Large intestine (tissue), 3 donors: Measurements from ENCODE around the gene OVOL1. TPM values are rescaled to one million over a fixed set of nuclear protein-coding genes. Genes with fewer than 3 reads are reported as not detected.
A peak's percentile ranks its signal among the peaks of the same experiment; 100 is the strongest.
"Not testable (repeated sequence)": the region's sequence is repeated elsewhere in the genome, so short reads cannot be mapped to it uniquely, and the experiment has no call there.

Source experiments
- DNase-seq, 2 donors: peaks; one replicate each; pipeline versions ENCODE4 v3.0.0 to v3.0.0-alpha.2; 2013
- H3K27ac ChIP-seq: one replicate; pipeline ENCODE4 v1.5.1; 2013; ENCODE audit warnings: low read length
- H3K27me3 ChIP-seq: 2 replicates; pipeline ENCODE4 v1.6.1; 2013; ENCODE audit warnings: low read length; ENCODE audit not compliant: control insufficient read depth, insufficient read depth
- H3K36me3 ChIP-seq: 2 replicates; pipeline ENCODE4 v1.6.1; 2013; ENCODE audit warnings: low read length; ENCODE audit not compliant: control insufficient read depth, insufficient read depth
- H3K4me1 ChIP-seq: one replicate; pipeline ENCODE4 v1.6.1; 2013; ENCODE audit warnings: low read length; ENCODE audit not compliant: control insufficient read depth, insufficient read depth
- H3K4me3 ChIP-seq: one replicate; pipeline ENCODE4 v1.5.1; 2013; ENCODE audit warnings: low read length
- H3K9me3 ChIP-seq: one replicate; pipeline ENCODE4 v1.6.1; 2013; ENCODE audit warnings: mild to moderate bottlenecking, low read depth, low read length, moderate library complexity; ENCODE audit not compliant: control insufficient read depth
- WGBS: methylation state at CpG from one replicate; pipeline ENCODE4 v1.1.5; 2013; ENCODE audit warnings: low lambda C conversion rate; ENCODE audit not compliant: insufficient coverage; 5-methylcytosine and 5-hydroxymethylcytosine counted together
- polyA plus RNA-seq: library from polyadenylated mRNA; unstranded; fragments of 120-200 nt; gene quantifications from one replicate; pipeline ENCODE4 v1.2.1, GENCODE V29; 2013

OVOL1 gene
- polyA plus RNA-seq, 1 donor: 32.6 TPM

DNA sequence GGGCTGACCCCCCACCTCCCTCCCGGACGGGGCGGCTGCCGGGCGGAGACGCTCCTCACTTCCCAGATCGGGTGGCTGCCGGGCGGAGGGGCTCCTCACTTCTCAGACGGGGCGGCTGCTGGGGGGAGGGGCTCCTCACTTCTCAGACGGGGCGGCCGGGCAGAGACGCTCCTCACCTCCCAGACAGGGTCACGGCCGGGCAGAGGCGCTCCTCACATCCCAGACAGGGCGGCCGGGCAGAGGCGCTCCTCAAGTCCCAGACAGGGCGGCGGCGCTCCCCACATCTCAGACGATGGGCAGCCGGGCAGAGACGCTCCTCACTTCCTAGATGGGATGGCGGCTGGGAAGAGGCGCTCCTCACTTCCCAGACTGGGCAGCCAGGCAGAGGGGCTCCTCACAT is 24.0 kb upstream of the OVOL1 start:
- WGBS: no CpG with 5 or more reads among the region's 29 CpGs
- H3K36me3 ChIP-seq, DNase-seq, H3K27ac ChIP-seq, H3K27me3 ChIP-seq, H3K9me3 ChIP-seq, H3K4me3 ChIP-seq: not testable (repeated sequence)
- H3K4me1 ChIP-seq: peaks cover 12% of the 10 kb centered on the region

DNA sequence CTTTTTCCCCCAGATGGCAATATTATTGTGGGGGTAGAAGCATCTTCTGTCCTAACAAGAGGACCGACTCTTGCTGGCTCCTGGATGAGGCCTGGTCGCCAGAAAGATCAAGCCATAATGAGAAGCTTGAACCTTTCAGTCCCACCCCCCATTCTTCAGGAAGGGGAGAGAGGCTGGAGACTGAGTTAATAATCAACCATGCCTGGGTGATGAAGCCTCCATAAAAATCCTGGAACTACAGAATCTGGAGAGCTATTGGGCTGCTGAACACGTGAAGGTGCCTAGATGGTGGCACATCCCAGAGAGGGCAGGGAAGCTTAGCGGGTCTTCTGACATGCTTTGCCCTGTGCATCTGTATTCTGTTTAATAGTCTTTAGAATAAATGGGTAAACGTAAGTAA is 22.4 kb upstream of the OVOL1 start:
- peak overlapping the region; percentile 10 for H3K27ac ChIP-seq
- H3K4me1 ChIP-seq: peaks cover 12% of the 10 kb centered on the region
- H3K27me3 ChIP-seq: no peaks in the 10 kb centered on the region
- WGBS: no CpG with 5 or more reads among the region's 5 CpGs
- H3K36me3 ChIP-seq: no peaks in the 10 kb centered on the region
- peaks cover 2% of the 10 kb centered on the region for H3K9me3 ChIP-seq
- no peak overlapping the region for H3K4me3 ChIP-seq
- peak; percentile 36 to 66 for DNase-seq

DNA sequence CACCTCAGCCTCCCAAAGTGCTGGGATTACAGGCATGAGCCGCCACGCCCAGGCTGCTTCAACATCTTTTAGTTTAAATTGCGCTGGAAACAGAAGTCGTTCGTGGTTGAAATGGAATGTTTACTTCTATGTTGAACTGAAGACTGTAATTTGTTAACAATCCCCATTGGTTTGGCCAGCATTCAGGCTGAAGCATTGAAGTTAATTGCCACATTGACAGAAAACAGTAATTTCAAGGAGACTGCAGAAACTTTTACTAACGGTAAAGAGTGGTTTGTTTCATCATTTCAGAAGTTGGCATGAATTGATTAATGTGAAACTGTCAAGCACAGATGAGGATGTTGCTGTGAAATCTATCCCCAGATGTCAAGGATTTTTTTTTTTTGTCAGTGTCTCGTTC is 20.3 kb upstream of the OVOL1 start:
- Histone ChIP-seq H3K27me3 (no peaks in the 10 kb centered on the region), H3K36me3 (no peaks in the 10 kb centered on the region), H3K4me1 (peaks cover 12% of the 10 kb centered on the region), H3K4me3 (no peak overlapping the region), H3K27ac (no peak overlapping the region), H3K9me3 (peaks cover 2% of the 10 kb centered on the region)
- no peak for DNase-seq
- WGBS: 60% methylated on average over 1 of the region's 7 CpGs

DNA sequence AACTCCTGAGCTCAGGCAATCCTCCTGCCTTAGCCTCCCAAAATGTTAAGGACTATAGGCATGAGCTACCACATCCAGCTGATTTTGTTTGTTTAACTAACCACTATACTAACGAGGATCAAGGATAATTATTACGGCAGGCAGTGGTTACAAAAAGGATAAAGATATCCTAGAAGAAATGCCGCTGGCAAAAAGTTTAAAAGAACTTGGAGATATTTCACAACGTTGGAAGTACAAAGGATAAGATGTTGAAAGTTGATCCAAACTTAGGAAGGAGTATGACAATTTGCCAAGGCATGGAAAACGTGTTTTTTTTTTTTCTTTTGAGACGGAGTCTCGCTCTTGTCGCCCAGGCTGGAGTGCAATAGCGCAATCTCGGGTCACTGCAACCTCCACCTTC is 19.5 kb upstream of the OVOL1 start:
- H3K27ac ChIP-seq: no peak overlapping the region
- no peak overlapping the region for H3K4me3 ChIP-seq
- WGBS: 88% methylated on average over 4 of the region's 10 CpGs
- no peaks in the 10 kb centered on the region for H3K36me3 ChIP-seq
- H3K27me3 ChIP-seq: no peaks in the 10 kb centered on the region
- no peak for DNase-seq
- peaks cover 12% of the 10 kb centered on the region for H3K4me1 ChIP-seq
- H3K9me3 ChIP-seq: peaks cover 2% of the 10 kb centered on the region

DNA sequence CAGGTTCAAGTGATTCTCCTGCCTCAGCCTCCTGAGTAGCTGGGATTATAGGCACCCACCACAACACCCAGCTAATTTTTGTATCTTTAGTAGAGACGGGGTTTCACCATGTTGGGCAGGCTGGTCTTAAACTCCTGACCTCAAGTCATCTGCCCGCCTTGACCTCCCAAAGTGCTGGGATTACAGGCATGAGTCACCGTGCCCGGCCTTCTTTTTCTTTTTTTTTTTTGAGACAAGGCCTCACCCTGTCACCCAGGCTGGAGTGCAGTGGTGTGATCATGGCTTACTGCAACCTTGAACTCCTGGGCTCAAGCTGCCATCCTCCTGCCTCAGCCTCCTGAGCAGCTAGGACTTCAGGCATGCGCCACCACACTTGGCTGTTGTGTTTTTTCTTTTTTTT is 19.1 kb upstream of the OVOL1 start:
- whole genome bisulfite sequencing: no CpG with 5 or more reads among the region's 5 CpGs
- H3K9me3 ChIP-seq, H3K27ac ChIP-seq, H3K36me3 ChIP-seq, DNase-seq, H3K4me3 ChIP-seq, H3K27me3 ChIP-seq: not testable (repeated sequence)
- peaks cover 12% of the 10 kb centered on the region for H3K4me1 ChIP-seq

DNA sequence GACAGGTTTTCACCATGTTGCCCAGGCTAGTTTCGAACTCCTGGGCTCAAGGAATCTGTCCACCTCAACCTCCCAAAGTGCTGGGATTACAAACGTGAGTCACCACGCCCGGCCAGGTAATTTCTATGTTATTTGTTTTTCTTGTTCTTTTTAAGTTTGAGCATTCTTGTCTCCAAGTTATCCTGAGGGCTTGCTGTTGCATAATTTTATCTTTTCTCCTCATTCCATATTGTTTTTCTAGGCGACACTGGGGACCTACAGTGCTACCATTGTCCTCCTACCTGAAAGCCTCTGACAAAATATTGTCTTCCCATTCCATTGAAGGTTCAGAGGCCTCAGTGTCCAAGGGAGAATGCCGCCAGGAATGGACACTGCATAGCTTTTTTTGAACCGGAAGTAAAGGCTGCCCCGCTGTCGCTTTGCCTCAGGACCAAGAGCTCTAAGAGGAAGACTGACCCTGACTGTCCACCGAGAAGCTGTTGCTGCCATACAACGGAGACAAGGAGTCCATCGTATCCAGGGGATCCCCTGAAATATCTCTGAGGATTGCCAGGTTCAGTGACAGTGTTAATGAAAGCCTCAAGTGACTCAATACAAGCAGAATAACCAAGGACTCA is 15.8 kb upstream of the OVOL1 start:
- Histone ChIP-seq H3K4me1 (no peaks in the 10 kb centered on the region), H3K27me3 (no peaks in the 10 kb centered on the region), H3K9me3 (no peaks in the 10 kb centered on the region), H3K4me3 (no peak overlapping the region), H3K36me3 (no peaks in the 10 kb centered on the region), H3K27ac (no peak overlapping the region)
- WGBS: 78% methylated on average over 3 of the region's 12 CpGs
- DNase-seq: no peak

DNA sequence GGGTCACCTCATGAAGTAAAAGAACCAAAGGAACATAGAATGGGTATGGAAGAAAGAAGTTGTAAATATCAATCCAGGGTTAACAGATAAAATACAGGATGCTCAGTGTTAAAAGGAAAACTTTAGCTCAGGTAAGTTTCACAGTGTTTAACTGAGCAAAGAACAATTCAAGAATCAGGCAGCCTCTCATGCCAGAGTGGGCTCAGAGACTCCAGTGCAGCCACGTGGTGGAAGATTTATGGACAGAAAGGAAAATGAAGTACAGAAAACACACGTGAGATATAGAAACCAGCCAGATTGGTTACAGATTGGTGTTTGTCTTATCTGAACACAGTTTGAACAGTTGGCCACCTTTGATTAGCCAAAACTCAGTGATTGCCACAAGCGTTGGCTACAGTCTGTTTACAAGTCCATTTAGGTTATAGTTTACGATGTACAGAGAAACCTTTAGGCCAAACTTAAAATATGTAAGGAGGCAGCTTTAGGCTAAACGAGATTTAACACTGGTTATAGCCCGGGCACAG is 15.2 kb upstream of the OVOL1 start:
- no peaks in the 10 kb centered on the region for H3K4me1 ChIP-seq
- H3K27ac ChIP-seq: no peak overlapping the region
- WGBS: 40% methylated on average over 3 of the region's 6 CpGs
- no peaks in the 10 kb centered on the region for H3K27me3 ChIP-seq
- no peak overlapping the region for H3K4me3 ChIP-seq
- H3K9me3 ChIP-seq: no peaks in the 10 kb centered on the region
- DNase-seq: no peak
- H3K36me3 ChIP-seq: peaks cover 4% of the 10 kb centered on the region

DNA sequence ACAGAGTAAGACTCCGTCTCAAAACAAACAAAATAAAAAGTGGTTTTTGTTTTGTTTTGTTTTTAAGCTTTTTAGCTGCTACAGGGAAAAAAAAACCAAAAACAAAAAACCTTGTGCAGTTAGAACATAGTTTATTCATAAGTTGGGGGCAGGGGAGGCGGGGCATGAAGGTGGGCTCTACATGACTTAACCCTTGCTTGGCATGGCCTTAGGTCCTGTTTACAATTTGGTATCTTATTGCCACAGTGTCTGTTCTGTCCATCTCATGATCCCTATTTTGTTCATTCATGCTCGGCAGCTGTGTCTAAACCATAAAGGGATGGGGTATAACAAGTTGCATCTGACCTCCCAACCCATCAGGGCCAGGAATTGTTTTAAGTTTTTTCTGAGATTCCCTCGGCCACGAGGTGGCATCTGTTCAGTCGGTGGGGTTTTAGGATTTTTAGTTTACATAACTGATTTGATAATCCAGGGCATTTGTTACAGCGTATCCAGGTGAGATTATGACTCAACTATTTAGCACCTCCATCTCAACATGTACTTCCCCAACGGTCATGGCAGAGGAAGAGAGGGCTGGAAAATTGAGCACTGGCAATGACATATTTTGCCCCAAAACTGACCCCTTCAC is 13.0 kb upstream of the OVOL1 start:
- peaks cover 10% of the 10 kb centered on the region for H3K4me1 ChIP-seq
- H3K27ac ChIP-seq: no peak overlapping the region
- no peak overlapping the region for H3K4me3 ChIP-seq
- no peak for DNase-seq
- no peaks in the 10 kb centered on the region for H3K27me3 ChIP-seq
- peaks cover 27% of the 10 kb centered on the region for H3K36me3 ChIP-seq
- peaks cover under 1% of the 10 kb centered on the region for H3K9me3 ChIP-seq
- WGBS: no CpG with 5 or more reads among the region's 8 CpGs

DNA sequence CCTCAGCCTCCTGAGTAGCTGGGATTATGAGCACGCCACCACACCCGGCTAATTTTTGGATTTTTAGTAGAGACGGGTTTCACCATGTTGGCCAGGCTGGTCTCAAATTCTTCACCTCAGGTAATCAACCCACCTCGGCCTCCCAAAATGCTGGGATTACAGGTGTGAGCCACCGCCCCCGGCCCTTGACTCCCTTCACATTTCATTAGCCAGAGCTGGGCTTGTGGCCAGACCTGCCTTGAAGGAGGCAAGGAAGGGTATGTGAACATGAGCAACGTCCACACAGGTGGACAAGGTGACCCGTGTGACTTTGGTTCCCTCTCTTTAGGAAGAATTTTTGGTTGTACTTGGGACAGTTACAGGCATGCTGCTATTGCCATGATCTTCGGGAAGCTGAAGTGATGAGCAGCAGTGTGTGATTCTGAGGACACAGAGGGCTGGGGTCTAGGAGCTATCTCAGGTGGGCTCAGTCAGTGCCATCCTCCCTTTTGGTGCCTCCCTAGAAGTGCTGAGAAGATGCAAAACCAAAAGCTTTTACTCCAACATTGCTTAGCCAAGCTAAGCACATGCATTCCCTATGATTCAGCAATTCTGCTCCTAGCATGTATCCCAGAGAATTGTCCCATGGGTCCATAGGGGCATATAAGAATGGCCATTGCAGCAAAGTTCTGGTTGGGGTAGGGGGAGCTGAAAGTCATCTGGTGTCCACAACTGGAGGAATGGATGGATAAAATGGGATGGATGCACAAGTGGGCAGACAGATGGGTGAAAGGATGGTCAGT is 12.1 kb upstream of the OVOL1 start:
- WGBS: no CpG with 5 or more reads among the region's 9 CpGs
- no peak overlapping the region for H3K4me3 ChIP-seq
- no peak overlapping the region for H3K27ac ChIP-seq

DNA sequence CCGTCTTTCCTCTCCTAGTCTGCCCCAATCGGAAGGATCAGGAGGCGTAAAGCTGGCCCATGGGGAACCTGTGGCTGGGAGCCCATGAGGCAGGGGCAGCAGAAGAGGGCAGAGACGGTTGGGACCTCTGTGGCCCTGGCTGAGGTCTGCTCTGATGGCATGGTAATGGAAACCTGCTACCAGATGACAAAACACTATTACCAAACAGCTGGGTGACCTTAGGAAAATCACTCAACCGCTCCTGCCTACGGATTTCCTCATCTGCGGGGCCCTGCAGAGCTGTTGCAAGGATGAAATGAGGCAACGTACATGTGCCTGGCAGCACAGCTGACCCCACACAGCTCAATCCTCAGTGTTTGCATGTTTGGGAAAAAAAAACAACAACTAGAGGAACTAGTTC is 10.7 kb upstream of the OVOL1 start:
- Histone ChIP-seq H3K27ac (peak overlapping the region; percentile 10), H3K27me3 (no peaks in the 10 kb centered on the region), H3K4me1 (peaks cover 17% of the 10 kb centered on the region), H3K36me3 (peaks cover 34% of the 10 kb centered on the region), H3K4me3 (no peak overlapping the region), H3K9me3 (peaks cover 13% of the 10 kb centered on the region)
- DNase-seq: no peak
- no CpG with 5 or more reads among the region's 8 CpGs for WGBS

More for the DNA sequence above, 12.1 kb upstream of the OVOL1 start:
- Histone ChIP-seq H3K4me1 (peaks cover 16% of the 10 kb centered on the region), H3K36me3 (peaks cover 34% of the 10 kb centered on the region), H3K9me3 (peaks cover 9% of the 10 kb centered on the region), H3K27me3 (no peaks in the 10 kb centered on the region)
- DNase-seq: no peak
